Globus pallidus (tissue), 1 donor: ENCODE results near the gene CTNNA3.
A peak's percentile ranks its signal among the peaks of the same experiment; 100 is the strongest.
"Not testable (repeated sequence)": the region's sequence is repeated elsewhere in the genome, so short reads cannot be mapped to it uniquely, and the experiment has no call there.

ENCODE experiments used
- DNase-seq: peaks from one replicate; pipeline ENCODE4 v3.0.0-alpha.2; 2015; ENCODE audit warnings: low spot score

Gene CTNNA3

GRCh38 chr10:67246066-67246555 lies 449.9 kb downstream of the CTNNA3 start:
- no peak for DNase-seq

- no peak for DNase-seq
These were observed 453.5 kb downstream of the CTNNA3 start for GRCh38 chr10:67242528-67242927.

GRCh38 chr10:67241451-67241850 lies 454.5 kb downstream of the CTNNA3 start:
- no peak for DNase-seq

GRCh38 chr10:67239864-67240497 lies 456.0 kb downstream of the CTNNA3 start:
- DNase-seq = no peak

GRCh38 chr10:67230680-67231500 lies 465.1 kb downstream of the CTNNA3 start:
- DNase-seq = not testable (repeated sequence)

- DNase-seq = no peak
These were observed 470.8 kb downstream of the CTNNA3 start for GRCh38 chr10:67225226-67225625.

- DNase-seq = no peak
These were observed 471.4 kb downstream of the CTNNA3 start for GRCh38 chr10:67224553-67224952.

- DNase-seq = no peak
These were observed 473.1 kb downstream of the CTNNA3 start for GRCh38 chr10:67222934-67223333.

- no peak for DNase-seq
These were observed 474.0 kb downstream of the CTNNA3 start for GRCh38 chr10:67221939-67222494.

- no peak for DNase-seq
These were observed 484.3 kb downstream of the CTNNA3 start for GRCh38 chr10:67211680-67212079.

- DNase-seq = not testable (repeated sequence)
These were observed 488.1 kb downstream of the CTNNA3 start for GRCh38 chr10:67207923-67208322.

- DNase-seq = no peak
These were observed 495.0 kb downstream of the CTNNA3 start for GRCh38 chr10:67200913-67201564.

GRCh38 chr10:67175354-67175753 lies 520.6 kb downstream of the CTNNA3 start:
- peak; percentile 58 for DNase-seq

GRCh38 chr10:67173787-67174186 lies 522.2 kb downstream of the CTNNA3 start:
- no peak for DNase-seq

GRCh38 chr10:67171970-67172369 lies 524.0 kb downstream of the CTNNA3 start:
- no peak for DNase-seq

GRCh38 chr10:67156239-67156638 lies 539.8 kb downstream of the CTNNA3 start:
- no peak for DNase-seq

- DNase-seq = peak; percentile 25
These were observed 544.5 kb downstream of the CTNNA3 start for GRCh38 chr10:67151471-67151870.

- DNase-seq = no peak
These were observed 551.5 kb downstream of the CTNNA3 start for GRCh38 chr10:67144530-67144929.

- no peak for DNase-seq
These were observed 554.7 kb downstream of the CTNNA3 start for GRCh38 chr10:67141300-67141699.

- no peak for DNase-seq
These were observed 555.4 kb downstream of the CTNNA3 start for GRCh38 chr10:67140641-67141040.

GRCh38 chr10:67127441-67127840 lies 568.6 kb downstream of the CTNNA3 start:
- DNase-seq = no peak

GRCh38 chr10:67119651-67120050 lies 576.3 kb downstream of the CTNNA3 start:
- DNase-seq = no peak
